Measurements from ENCODE around the gene CMBL. TPM values are rescaled to one million over a fixed set of nuclear protein-coding genes. Genes with fewer than 3 reads are reported as not detected.

Gene CMBL
- total RNA-seq, 4 donors from 2014 or later = 17.3 to 166 (median 120) TPM

GRCh38 chr5:10303201-10303600 lies 4.5 kb downstream of the CMBL start:
- H3K9me3 ChIP-seq = no peaks in the 10 kb centered on the region
- H3K4me3 ChIP-seq = no peak overlapping the region
- H3K27ac ChIP-seq = peak overlapping the region in 3 of 4 donors; percentile 67 to 94 (median 90)
- DNase-seq = no peak
- peaks cover 0 to 23% (median 0%) of the 10 kb centered on the region in 4 donors for H3K4me1 ChIP-seq
- no peaks in the 10 kb centered on the region for H3K36me3 ChIP-seq
- H3K27me3 ChIP-seq = no peaks in the 10 kb centered on the region
- TF ChIP-seq CTCF (IDR thresholded peaks at IDR 0.05) (no peak), POLR2A (IDR thresholded peaks at IDR 0.05) (no peak)

GRCh38 chr5:10301842-10302610 lies 5.7 kb downstream of the CMBL start:
- Histone ChIP-seq H3K9me3 (no peaks in the 10 kb centered on the region), H3K4me3 (peak overlapping the region in 2 of 4 donors; percentile 7 to 42), H3K36me3 (no peaks in the 10 kb centered on the region), H3K4me1 (peaks cover 0 to 23% (median 0%) of the 10 kb centered on the region in 4 donors), H3K27ac (peak overlapping the region in 3 of 4 donors; percentile 67 to 94 (median 90)), H3K27me3 (no peaks in the 10 kb centered on the region)
- peak in 2 of 3 donors; percentile 94 to 97 for DNase-seq
- TF ChIP-seq CTCF (IDR thresholded peaks at IDR 0.05) (no peak), POLR2A (IDR thresholded peaks at IDR 0.05) (peak; percentile 51 to 88)

- no peak for TF ChIP-seq POLR2A (IDR thresholded peaks at IDR 0.05)
- TF ChIP-seq CTCF (IDR thresholded peaks at IDR 0.05) = no peak
- peaks cover 0 to 23% (median 0%) of the 10 kb centered on the region in 4 donors for H3K4me1 ChIP-seq
- H3K27ac ChIP-seq = peak overlapping the region in 3 of 4 donors; percentile 67 to 94 (median 90)
- H3K9me3 ChIP-seq = no peaks in the 10 kb centered on the region
- peak overlapping the region in 2 of 4 donors; percentile 7 to 42 for H3K4me3 ChIP-seq
- DNase-seq = peak in 2 of 3 donors; percentile 63 to 82
- H3K36me3 ChIP-seq = peaks cover 0 to 3% (median 0%) of the 10 kb centered on the region in 3 donors
- no peaks in the 10 kb centered on the region for H3K27me3 ChIP-seq
Measured at GRCh38 chr5:10301266-10301665, 6.4 kb downstream of the CMBL start.

GRCh38 chr5:10300246-10300645 lies 7.5 kb downstream of the CMBL start:
- Histone ChIP-seq H3K4me3 (no peak overlapping the region), H3K9me3 (no peaks in the 10 kb centered on the region), H3K27me3 (no peaks in the 10 kb centered on the region), H3K4me1 (peaks cover 0 to 23% (median 0%) of the 10 kb centered on the region in 4 donors), H3K36me3 (peaks cover 0 to 3% (median 0%) of the 10 kb centered on the region in 3 donors), H3K27ac (peak overlapping the region in 3 of 4 donors; percentile 67 to 90 (median 76))
- TF ChIP-seq POLR2A (IDR thresholded peaks at IDR 0.05) (peak in 1 of 2 donors; percentile 15), CTCF (IDR thresholded peaks at IDR 0.05) (no peak)
- no peak for DNase-seq

GRCh38 chr5:10297646-10298204 lies 10.0 kb downstream of the CMBL start:
- Histone ChIP-seq H3K36me3 (peaks cover 0 to 3% (median 0%) of the 10 kb centered on the region in 3 donors), H3K27me3 (no peaks in the 10 kb centered on the region), H3K9me3 (no peaks in the 10 kb centered on the region), H3K4me1 (peaks cover 0 to 7% (median 0%) of the 10 kb centered on the region in 4 donors), H3K4me3 (no peak overlapping the region), H3K27ac (no peak overlapping the region)
- DNase-seq = no peak
- TF ChIP-seq CTCF (IDR thresholded peaks at IDR 0.05) = no peak
- no peak for TF ChIP-seq POLR2A (IDR thresholded peaks at IDR 0.05)

Measured in Peyer's patch (tissue), 4 donors.